Hematopoietic multipotent progenitor cell treated with erythropoietin and hydrocortisone succinate and interleukin-3 and kit ligand, for 15 days (in vitro differentiated cells): ENCODE results near the gene PEDS1.
A peak's percentile ranks its signal among the peaks of the same experiment; 100 is the strongest.
"Not testable (repeated sequence)": the region's sequence is repeated elsewhere in the genome, so short reads cannot be mapped to it uniquely, and the experiment has no call there.

ENCODE experiments used
- DNase-seq: peaks from one replicate; pipeline ENCODE4 v3.0.0-alpha.2; 2015; ENCODE audit warnings: low spot score

Gene PEDS1

GRCh38 chr20:50190251-50191064, 36.9 kb upstream of the PEDS1 start, which contains the start of gene CEBPB:
Gene CEBPB (plus strand): TSS chr20:50190830. CDS start chr20:50191034, 204 bp downstream.
- peak; percentile 80 for DNase-seq

DNA sequence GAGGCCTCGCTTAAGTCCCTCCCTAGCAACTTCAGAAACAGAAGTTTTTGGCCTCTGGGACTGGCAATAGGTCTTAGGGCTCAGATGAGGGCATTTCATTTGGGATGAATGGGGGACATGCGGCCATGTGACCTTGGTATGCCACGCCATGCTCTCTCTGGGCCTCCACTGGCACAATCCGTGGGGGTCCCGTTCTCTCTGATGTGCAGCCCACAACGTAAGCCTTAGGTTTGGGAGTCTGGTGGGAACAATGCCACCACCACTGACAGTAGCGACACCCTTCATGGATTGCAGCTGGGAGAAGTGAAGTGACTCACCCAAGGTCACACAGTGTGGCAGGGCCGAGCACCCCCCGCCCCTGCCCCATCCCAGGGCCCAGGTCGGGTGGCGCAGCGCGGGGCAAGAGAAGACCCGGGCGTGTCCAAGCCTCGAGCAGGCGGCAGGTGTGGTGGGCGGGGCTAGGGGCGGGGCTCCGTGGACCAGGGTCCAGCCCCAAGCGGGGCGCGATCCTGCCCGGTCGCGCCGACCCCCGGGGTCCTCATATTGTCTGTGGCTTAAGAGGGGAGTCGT, 36.2 kb upstream of the PEDS1 start:
- no peak for DNase-seq

DNA sequence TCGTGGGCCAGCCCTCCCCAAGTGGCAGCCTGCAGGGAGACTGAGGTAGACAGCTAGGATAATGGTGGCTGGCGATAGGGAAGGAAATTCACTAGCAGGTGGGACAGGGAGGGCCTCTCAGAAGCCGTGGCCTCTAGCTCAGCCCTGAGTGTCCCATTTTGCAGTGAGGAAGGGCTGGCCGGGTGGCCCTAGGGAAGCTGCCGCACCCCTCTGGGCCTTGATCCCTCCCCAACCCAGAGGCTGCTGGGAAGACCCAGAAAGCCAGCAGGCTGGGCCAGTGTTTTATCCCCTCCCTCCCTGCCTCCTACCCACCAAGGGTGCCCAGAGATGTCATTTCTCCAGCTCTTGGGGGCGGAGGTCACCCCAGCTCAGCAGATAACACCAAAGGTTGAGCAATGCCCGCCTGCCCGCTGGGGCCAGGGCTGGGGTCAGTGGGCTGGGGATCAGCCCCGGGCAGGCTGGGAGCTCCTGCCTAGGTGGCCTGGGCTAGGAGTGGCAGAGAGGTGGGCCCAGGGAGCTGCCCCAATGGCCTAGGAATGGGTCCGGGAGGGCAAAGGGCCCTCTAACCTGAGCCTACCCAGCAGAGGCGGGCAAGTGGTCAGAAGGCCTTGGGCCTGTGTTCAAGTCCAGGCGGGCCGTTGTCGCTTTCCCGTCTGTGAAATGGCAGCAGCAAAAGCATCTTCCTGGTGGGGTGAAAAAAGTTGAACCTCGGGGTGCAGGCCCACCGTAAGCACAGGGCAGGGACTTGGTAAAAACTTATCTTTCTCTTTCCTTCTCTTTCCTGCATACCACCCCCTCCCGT, 35.6 kb upstream of the PEDS1 start:
- DNase-seq, result no peak

GRCh38 chr20:50188287-50188688, 34.8 kb upstream of the PEDS1 start:
- no peak for DNase-seq

DNA sequence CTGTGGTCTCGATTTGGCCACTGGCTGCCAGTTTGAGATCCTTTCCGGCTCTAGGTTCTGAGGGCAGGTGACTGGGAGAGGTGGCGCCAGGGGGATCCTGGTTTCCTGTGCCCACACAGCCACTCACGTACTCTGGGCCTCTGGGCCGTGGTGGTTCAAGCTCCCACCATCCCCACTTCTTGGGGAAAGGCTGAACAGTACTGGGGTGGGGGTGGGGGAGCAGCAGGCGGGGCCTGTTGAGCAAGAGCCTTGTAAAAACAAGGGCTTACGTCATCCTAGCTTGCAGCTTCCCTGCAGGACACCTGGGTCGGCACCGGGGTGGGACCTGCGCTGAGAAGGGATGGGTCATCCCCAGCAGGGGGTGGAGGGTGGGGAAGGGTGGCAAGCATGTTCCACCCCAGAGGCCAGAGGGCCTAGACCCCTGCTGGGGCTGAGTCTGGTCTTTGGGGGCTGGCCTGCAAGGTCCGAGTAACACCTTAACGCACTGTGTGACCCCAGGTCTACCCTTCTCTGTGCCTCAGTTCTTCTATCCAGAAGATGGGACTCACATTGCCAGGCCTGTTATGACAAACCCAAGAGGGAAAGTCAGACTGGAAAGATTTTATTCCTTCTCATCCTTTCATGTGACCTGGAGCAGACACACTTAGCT, 34.0 kb upstream of the PEDS1 start:
- no peak for DNase-seq

DNA sequence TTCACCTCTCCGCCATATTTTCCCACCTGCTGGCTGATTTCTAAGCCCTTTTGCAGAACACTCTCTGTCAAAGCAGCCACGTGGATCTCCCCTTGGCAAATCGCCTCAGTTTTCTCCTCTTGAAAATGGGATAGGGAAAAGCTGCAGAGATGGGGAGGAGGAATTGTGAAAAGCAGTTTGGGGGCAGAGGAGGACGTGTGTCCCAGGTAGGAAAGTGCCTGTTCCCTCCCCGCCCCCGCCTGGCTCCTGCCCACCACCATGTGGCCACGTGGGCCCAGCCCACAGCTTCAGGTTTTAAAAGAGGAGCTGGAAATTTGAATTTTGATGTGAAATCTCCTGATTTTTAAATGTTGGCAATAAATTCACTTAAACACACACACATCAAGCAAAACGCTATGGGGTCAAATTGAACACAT, 33.5 kb upstream of the PEDS1 start:
- no peak for DNase-seq

- peak; percentile 89 for DNase-seq
Measured at GRCh38 chr20:50186151-50186885, 32.8 kb upstream of the PEDS1 start.

DNA sequence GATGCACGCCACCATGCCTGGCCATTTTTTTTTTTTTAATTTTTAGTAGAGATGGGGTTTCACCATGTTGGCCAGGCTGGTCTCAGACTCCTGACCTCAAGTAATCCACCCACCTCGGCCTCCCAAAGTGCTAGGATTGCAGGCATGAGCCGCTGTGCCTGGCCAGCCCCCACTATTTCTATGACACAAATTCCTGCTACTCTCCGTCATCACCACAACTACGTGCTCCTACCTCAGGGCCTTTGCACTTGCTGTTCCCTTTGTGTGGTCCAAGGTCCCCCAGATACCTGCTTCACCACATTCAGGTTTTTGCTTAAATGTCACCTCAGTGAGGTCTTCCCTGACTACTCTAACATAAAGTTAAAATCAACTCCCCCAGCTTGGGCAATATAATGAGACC, 31.9 kb upstream of the PEDS1 start:
- DNase-seq, result no peak

DNA sequence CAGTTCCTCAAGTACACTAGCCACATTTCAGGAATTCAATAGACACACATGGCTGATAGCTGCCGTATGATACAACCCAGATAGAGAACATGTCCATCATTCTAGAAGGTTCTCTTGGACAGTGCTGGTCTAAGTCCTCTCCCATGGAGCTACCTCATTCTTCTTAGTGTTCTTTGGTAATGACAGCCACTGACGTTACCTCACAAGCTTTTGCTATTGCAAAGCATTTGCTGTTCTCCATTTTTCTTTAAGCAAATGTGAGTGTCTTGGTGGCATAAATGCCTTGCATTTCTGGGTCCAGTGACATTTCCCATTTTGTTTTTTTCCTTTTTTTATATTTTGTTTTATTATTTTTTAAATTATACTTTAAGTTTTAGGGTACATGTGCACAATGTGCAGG, 28.8 kb upstream of the PEDS1 start:
- DNase-seq, result no peak

DNA sequence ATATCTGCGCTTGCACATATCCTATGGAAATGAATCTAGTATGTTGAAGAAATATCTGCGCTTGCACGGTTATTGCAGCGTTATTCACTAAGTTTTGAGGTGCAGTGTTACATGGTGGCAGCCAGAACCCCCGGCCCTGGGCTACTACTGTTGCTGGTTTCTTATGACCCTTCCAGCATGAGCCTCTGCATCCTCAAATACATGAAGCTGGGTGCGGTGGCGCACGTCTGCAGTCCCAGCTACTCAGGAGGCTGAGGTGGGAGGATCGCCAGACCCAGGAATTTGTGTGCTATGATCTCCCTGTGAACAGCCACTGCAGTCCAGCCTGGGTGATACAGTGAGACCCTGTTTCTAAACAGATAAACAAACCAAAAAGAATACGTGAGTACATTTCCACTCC, 27.8 kb upstream of the PEDS1 start:
- no peak for DNase-seq

- not testable (repeated sequence) for DNase-seq
Measured at GRCh38 chr20:50178672-50179071, 25.1 kb upstream of the PEDS1 start.

DNA sequence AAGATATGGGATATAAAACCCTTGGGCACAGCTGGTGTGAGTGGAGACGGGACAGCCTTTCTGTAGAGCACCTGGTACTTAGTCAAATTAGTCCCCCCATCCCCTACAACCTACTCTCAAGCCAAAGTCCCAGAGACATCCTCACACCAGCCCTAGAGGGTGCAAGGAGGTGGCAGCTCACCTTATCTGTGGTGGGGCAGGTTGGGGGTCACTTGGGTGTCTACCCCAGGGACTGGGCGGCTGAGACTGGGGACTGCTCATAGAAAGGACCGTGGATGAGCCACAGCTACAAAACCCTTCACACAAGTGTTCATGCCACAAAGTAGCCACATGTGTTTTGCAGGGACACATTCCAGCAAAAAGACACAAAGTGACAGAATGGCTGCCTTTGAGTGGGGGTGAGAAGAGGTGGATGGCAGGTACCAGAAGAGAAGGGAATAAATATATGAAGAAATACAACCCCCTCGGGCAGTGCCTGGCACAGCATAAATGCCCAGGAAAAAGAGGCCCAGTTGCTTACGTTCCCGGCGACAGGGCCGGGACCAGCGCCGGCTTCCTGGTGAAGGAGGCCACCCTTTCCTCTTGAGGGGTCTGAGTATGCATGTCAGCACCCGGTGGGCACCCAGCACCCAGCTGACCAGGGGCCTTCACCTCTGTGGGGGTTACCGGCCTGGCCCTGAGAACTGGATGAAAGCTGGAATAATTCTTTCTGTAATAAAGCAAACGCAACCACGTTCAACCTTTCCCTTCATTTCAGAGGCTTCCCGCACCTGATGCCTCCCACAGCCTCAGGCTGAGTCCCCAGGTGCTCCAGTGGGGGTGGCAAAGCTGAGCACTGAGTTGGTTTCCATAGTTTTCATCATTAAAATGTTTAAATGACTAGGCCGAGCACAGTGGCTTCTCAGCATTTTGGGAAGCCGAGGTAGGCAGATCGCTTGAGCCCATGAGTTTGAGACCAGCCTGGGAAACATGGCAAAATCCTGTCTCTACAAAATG, 22.7 kb upstream of the PEDS1 start:
- DNase-seq, result no peak

DNA sequence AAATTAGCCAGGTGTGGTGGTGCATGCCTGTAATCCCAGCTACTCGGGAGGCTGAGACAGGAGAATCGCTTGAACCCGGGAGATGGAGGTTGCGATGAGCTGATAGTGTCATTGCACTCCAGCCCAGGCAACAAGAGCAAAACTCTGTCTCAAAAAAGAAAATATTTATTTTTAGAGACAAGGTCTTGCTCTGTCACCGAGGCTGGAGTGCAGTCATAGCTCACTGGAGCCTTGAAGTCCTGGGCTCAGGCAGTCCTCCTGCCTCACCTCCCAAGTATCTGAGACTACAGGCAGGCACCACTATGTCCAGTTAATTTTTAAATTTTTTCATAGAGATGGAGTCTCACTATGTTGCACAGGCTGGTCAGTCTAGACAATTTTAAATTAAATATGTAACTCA, 20.9 kb upstream of the PEDS1 start:
- DNase-seq, result no peak

DNA sequence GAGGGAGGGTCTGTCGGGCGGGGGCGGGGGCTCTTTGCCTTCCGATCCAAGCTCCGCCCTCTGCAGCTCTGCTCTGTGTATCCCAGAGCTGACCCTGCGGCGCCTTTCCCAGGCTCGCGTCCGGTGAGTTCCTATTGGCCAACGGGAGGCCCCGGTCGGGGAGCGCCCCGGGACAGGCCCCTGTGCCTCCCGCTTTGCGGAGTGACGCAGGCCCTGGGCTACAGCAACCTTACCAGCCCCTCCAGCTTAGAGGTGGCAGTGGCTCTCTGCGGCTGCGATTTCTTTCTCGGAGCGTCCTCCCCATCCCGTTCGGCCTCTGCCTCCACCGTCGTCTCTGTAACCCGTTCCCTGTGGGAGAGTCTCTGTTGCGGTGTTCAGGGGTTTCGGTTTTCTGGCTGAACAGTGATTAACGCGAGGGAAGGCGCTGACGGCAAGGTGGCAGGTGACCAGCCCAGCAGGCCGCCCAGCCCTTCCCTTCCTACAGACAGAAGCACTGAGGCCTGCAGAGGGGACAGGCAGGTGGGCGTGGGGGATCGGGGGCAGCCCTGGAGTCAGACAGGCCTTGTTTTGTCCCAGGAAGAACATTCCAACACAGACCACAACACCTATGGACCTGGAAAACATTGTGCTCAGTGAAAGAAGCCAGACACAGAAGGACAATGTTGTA, 19.0 kb upstream of the PEDS1 start:
- DNase-seq, result no peak

DNA sequence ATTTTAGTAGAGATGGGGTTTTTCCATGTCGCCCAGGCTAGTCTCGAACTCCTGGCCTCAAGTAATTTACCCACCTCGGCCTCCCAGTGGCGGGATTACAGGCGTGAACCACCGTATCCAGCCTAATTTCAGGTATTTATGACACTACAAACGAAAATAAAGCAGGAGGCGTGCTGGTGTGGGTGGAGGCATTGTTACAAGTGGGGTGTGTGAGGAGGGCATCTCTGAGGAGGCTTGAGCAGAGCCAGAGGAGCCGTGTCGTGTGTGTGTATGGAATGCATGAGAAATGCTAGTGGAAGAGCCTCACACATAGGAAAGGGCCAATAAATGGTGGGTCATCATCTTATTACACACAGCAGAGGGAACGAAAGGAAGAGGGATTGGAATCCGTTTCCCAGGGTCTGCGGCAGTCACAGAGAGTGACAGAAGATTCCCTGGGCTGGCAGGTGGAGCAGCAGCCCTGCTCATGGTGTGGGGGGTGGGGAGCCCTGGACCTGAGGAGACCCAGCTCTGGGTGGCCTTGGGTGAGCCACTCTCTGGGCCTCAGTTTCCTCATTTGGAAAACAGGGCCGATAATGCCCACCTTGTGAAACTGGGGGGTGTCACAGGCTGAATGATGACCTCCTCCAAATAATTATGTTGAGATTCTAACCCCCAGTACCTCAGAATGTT, 17.2 kb upstream of the PEDS1 start:
- no peak for DNase-seq

DNA sequence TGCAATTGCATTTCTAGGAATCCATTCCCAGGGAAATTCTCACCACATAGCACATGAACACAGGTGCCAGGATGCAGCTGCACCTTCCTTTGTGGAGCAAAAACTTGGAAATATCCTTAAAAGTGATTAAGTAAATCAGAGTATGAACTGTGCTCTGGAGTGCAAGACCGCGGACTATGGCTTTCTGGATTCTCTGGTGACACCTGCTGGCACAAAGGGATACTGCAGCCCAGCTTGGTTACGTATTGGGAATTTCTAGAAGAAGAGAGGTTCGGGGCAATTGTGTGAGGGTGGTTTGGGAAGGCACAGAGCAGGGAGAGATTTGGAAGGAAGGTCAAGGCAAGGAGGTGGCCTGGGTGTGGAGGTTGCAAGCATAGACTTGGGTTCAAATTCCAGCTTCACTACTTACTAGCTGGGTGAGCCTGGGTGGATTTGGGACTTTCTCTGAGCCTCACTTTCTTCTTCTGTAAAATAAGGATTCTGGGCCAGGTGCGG, 15.9 kb upstream of the PEDS1 start:
- peak; percentile 89 for DNase-seq

- peak; percentile 100 for DNase-seq
Measured at GRCh38 chr20:50165684-50166554, 12.4 kb upstream of the PEDS1 start.
